AG04449 (cell line): ENCODE data around the gene CCDC68.

ENCODE experiments used
- CTCF ChIA-PET: fragments of 350-600 bp; formaldehyde crosslinking; extraction: SDS; loops from one replicate; lab custom pipeline; 2021; ENCODE audit warnings: antibody characterized with exemption; lab: Yijun Ruan, JAX
- POLR2A ChIA-PET: fragments of 400-600, 350-600 bp; formaldehyde crosslinking; extraction: SDS; loops from one replicate; lab custom pipeline; 2020; ENCODE audit warnings: antibody characterized with exemption, inconsistent platforms; lab: Yijun Ruan, JAX
- DNase-seq: peaks from one replicate; pipeline ENCODE4 v3.0.0-alpha.2; 2010; ENCODE audit warnings: low read depth, low spot score
- H3K4me3 ChIP-seq: 2 replicates; pipeline ENCODE4 v1.5.1; 2011; ENCODE audit warnings: low read depth, mild to moderate bottlenecking, control low read depth, low read length
- CTCF ChIP-seq: IDR thresholded peaks from one replicate; pipeline ENCODE4 v1.5.1; 2011; ENCODE audit warnings: mild to moderate bottlenecking, moderate library complexity, low read length, control low read depth, inconsistent platforms; ENCODE audit not compliant: insufficient read depth; ENCODE audit errors: missing control alignments

CCDC68 gene

GRCh38 chr18:54919412-54919811 is 39.8 kb downstream of the CCDC68 start:
- POLR2A ChIA-PET, result no interaction called here
- no peak for DNase-seq
- CTCF ChIA-PET, result no interaction called here
- H3K4me3 ChIP-seq, result no peak overlapping the region
- no peak for TF ChIP-seq CTCF

DNA sequence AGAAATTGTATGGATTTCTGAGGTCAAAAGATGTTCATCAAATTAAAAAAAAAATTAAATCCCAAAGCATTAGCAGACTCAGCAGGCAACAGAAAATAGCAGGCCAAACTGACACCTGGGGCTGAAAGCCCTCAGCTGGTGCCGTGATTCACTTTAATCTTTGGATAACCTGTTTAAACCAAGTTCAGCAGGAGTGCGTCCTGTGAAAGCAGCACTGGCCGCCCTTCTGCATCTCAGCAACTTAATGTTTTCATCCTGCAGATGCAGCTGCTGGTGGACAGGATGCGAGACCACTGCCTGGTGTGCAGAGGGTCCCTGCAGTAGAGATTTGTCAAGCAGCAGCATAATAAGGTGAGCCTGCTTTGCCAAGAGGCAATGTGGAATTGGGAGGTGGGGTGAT is 41.2 kb downstream of the CCDC68 start:
- no peak for TF ChIP-seq CTCF
- ChIA-PET POLR2A (no interaction called here), CTCF (no interaction called here)
- no peak overlapping the region for H3K4me3 ChIP-seq
- DNase-seq, result no peak

GRCh38 chr18:54916507-54916906 is 42.8 kb downstream of the CCDC68 start:
- ChIA-PET POLR2A (no interaction called here), CTCF (no interaction called here)
- H3K4me3 ChIP-seq, result no peak overlapping the region
- TF ChIP-seq CTCF, result no peak
- no peak for DNase-seq

DNA sequence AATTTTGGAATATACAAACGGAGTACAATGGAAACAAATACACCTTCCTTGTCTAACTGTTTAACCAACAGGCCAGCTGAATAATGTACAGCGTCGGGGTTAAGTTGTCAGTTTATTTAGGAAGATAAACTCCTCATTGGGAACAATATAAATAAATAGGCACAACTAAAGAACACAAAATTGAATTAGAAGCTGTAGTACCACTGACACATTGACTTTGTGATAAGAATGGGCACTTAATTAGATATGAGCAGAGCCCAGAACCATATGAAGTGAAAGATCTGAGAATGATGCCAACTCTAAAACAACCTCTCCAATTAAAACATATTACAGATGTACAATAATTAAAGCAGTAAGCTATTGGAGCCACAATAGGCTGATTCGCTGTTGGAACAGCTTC is 44.4 kb downstream of the CCDC68 start:
- no peak for TF ChIP-seq CTCF
- ChIA-PET CTCF (no interaction called here), POLR2A (no interaction called here)
- H3K4me3 ChIP-seq, result no peak overlapping the region
- DNase-seq, result no peak

DNA sequence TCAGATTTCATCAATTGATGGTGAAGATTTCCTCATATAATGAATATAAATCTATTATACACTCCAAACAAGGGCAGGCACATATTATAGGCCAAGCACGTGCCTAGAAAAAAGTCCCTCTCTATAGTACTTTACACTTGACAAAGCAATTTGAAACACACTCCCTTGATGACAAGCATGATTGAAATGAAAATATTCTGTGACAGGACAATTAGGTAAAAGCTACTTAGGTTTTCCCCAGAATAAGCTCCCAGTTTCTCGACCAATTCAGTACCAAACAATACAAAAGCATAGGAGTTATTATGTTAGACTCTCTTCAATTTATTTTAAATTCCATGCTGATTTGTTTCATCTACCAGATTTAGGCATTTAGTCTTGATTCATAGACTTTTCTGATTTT is 47.7 kb downstream of the CCDC68 start:
- ChIA-PET POLR2A (no interaction called here), CTCF (interaction anchor here (1.7 kb wide), 1 partner anchor 24 kb away, joined by 3 read pairs; no protein-coding TSS in a partner anchor)
- no peak for TF ChIP-seq CTCF
- H3K4me3 ChIP-seq, result no peak overlapping the region
- DNase-seq, result no peak

DNA sequence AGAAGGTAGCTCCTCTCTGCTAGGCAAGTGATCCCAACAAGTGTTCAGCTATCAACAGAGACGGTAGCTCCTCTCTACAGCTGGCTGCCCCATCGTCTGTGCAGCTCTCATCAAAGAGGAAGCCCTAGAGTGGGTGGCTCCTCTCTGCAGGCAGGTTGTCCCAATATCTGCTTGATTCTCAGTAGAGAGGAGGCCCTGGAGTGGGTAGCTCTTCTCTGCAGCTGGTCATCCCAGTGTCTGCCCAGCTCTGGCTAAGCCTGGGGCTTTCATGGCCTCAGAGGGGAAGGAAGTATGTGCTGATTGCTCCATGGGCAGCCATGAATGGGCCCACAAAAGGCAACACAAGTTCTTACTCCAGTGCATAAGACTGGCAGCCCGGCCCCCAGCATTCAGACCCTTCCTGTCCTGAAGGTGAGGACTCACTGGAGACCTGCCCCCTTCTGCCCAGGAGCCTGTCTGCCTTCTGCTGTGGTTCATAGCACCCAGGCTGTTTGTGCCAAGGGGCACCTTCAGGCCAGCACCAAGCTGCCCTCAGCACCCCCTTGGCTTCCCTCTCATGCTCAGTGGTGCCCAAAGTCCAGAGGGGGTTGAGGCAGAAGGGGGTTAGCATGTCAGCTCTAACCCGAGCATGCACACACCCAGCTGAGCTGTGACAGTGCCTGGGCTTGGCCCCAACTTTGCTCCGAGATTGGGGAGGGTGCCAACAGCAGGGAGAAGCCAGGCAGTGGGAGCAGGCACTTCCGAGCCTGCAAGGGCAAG is 48.9 kb downstream of the CCDC68 start:
- ChIA-PET POLR2A (no interaction called here), CTCF (interaction anchor here (1.7 kb wide), 1 partner anchor 25 kb away, joined by 3 read pairs; no protein-coding TSS in a partner anchor)
- H3K4me3 ChIP-seq, result no peak overlapping the region
- DNase-seq, result no peak
- TF ChIP-seq CTCF, result no peak
